GM12872 (cell line): ENCODE data around the gene GPI.

Experiments
- TF ChIP-seq, protein P1 (sequence below): IDR thresholded peaks from 3 replicates; pipeline ENCODE4 v1.5.1; 2011; ENCODE audit warnings: low read depth, mild to moderate bottlenecking, low read length, moderate library complexity; ENCODE audit not compliant: insufficient read depth

The GPI gene

DNA sequence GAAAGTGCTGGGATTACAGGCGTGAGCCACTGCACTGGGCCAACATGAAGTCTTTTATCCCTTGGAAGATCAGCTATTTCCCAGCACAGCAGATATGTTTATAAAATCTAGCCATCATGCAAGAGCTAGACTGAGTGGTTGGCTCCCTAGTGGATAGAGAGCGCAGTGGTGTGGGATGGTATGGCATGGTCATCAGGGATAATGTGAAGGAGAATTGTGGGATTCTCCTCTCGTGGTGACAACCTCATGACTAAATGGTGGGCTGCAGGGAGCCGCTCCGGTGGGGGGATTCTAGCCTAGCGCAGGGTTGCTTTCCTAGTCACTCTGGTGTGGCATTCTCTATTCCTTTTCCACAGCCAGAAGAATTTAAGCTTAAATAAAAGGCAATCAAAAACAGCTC lies 43.3 kb upstream of the GPI start:
- TF ChIP-seq, protein P1, sequence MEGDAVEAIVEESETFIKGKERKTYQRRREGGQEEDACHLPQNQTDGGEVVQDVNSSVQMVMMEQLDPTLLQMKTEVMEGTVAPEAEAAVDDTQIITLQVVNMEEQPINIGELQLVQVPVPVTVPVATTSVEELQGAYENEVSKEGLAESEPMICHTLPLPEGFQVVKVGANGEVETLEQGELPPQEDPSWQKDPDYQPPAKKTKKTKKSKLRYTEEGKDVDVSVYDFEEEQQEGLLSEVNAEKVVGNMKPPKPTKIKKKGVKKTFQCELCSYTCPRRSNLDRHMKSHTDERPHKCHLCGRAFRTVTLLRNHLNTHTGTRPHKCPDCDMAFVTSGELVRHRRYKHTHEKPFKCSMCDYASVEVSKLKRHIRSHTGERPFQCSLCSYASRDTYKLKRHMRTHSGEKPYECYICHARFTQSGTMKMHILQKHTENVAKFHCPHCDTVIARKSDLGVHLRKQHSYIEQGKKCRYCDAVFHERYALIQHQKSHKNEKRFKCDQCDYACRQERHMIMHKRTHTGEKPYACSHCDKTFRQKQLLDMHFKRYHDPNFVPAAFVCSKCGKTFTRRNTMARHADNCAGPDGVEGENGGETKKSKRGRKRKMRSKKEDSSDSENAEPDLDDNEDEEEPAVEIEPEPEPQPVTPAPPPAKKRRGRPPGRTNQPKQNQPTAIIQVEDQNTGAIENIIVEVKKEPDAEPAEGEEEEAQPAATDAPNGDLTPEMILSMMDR = no peak

DNA sequence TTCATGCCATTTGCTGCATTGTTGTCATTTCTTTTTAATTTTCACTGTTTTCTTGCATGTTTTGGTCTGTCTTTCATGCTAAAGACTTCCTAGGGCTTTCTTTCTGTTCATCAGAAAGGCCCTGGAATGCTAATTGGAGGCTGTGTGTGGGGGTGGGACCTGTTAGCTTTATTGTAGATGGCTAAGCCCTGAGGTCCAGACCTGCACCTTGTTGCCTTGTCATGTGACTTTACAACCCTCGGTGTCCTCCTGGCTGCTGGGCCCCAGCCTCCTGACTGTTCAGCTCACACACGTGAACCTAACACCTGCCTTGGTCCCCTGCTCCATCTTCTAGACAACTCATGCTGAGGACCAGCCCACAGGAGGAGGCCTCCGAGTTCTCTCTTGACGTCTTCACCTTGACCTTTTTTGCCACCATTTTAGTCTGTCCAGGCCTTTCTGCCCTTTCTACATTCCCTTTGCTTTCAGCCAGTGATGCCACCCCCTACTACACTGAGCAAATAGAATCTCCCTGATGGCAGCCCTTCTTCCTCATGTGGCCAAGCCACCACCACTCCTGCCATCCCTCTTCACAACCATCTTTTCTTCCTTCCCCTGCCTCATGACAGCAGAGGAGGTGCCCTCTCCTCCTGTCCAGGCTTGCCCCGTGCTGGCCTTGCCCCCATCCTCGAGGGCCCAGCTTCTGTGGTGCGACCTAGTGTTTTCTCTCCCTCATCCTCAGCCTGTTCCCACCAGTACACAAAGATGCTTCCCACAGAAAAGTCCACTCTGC lies 41.4 kb upstream of the GPI start:
- TF ChIP-seq, protein P1 = no peak

DNA sequence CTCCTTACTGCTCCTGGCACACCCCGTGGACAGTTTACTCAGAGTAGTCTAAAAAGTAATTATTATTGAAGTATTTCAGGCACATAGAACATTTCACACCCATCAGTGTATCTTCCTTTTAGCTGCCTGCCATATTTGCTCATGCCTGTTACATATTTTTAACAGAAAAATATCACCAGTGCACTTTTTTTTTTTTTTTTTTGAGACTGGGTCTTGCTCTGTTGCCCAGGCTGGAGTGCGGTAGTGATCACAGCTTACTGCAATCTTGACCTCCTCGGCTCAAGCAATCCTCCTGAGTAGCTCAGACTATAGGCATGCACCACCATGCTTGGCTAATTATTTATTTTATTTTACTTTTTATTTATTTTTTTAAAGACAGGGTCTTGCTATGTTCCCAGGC lies 40.7 kb upstream of the GPI start:
- TF ChIP-seq, protein P1 = no peak

DNA sequence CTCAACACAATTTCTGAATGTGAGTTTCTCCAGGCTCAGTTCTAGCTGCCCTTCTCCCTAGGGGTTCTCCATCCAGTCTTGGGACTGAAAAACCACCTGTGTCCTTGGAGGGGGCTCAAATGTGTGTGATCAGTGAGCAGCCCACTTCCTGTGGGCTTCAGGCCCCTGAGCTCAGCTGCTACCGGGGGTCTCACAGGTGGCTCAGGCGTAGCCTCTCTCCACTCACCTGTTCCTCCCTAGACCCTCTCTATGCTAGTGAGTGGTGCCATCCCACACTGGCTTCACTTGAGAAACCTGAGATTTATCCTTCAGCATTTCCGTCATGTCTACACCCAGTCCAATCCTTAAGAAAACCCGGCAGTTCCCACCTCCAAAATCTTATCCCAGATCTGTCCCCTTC lies 39.8 kb upstream of the GPI start:
- TF ChIP-seq, protein P1 = no peak

DNA sequence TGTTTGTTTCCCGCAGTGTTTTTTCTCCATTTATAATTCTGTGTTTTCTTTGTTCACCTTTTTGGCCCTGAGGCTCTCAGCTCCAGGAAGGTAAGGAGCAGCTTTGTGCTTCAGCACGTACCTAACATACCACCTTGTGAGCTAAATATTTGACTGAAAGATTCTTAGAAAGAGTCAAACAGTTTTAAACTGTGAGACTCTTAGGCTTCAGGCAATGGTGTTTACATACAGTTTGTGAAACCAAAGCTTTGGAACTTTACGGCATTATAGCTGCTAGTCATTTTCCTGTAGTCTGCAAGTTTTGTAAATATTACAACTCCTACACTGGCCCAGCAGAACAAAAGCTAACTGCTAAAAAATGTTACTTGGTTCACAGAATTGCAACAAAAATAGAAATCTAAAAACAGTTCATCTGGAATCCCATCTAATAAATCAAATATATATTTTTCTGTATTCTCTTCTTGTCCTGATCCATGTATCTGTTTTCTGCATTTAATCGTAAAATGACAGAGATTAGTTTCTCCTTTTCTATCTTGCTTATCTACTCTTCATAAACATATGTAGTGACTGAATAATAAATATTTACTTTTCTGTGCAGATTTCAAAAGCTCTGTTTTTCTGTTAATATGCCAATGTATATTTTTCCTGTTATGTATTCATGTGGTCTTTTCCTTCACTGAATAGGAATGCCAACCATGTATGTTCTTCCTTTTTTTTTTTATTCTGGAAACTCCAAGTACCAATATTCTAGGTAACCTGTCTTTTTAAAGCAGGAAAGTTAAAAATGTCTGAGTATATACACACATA lies 38.8 kb upstream of the GPI start:
- TF ChIP-seq, protein P1 = no peak

DNA sequence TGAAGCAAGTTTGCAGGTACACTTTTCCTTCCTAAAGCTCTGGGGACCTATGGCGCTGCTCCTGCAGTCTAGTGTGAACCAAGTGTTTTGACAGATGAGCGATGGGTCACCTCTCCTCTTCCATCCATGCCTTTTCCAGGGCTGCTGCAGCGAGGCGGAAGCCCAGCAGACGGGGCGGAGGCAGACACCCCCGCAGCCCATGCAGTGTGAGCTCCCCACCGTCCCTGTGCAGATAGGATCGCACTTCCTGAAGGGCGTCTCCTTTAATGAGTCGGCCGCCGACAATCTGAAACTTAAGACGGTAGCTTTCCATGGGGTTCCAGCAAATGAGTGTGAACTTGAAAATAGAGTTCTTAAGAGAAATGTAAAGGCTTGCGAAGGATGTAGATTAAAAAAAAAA lies 37.1 kb upstream of the GPI start:
- TF ChIP-seq, protein P1 = no peak

DNA sequence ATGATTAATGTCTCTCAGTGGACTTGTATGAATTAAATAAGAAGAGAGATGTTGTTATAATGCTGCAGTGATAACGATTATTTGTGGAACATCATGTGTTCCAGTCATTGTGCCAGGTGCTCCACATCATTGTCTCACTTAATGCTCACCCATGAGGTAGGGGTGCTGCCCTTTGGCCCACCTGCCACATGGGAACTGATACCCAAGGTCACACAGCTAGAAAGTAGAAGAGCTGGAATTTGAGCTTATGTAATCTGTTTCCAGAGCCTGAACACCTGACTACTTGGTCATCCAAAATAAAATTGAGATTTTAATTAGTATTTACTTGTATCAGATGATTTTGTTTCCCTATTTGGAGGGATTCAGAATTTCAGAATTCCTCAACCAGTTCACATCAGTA lies 36.0 kb upstream of the GPI start:
- TF ChIP-seq, protein P1 = no peak
